Muscle of leg (tissue), 11 donors: ENCODE results near the gene ZNF33B. TPM values are rescaled to one million over a fixed set of nuclear protein-coding genes. Genes with fewer than 3 reads are reported as not detected.

Source experiments
- DNase-seq: peaks from one replicate; pipeline ENCODE4 v3.0.0; 2013
- H3K27ac ChIP-seq: one replicate; pipeline ENCODE4 v1.5.1; 2013; ENCODE audit warnings: mild to moderate bottlenecking, low read length, control low read depth
- H3K27me3 ChIP-seq: one replicate; pipeline ENCODE4 v1.6.1; 2013; ENCODE audit warnings: low read length; ENCODE audit not compliant: control insufficient read depth, insufficient read depth
- H3K36me3 ChIP-seq: one replicate; pipeline ENCODE4 v1.6.1; 2013; ENCODE audit warnings: low read length; ENCODE audit not compliant: control insufficient read depth, insufficient read depth
- H3K4me1 ChIP-seq: one replicate; pipeline ENCODE4 v1.6.1; 2013; ENCODE audit warnings: low read length; ENCODE audit not compliant: control insufficient read depth, insufficient read depth
- H3K4me3 ChIP-seq: one replicate; pipeline ENCODE4 v1.5.1; 2013; ENCODE audit warnings: low read length, control low read depth
- H3K9me3 ChIP-seq: replicated peaks from 2 replicates; pipeline ENCODE4 v1.6.1; 2013; ENCODE audit warnings: low read depth, low read length; ENCODE audit not compliant: control insufficient read depth
- WGBS: methylation state at CpG from one replicate; pipeline ENCODE4 v1.1.5; 2013; ENCODE audit warnings: missing lambda C conversion rate; ENCODE audit not compliant: insufficient coverage; 5-methylcytosine and 5-hydroxymethylcytosine counted together
- polyA plus RNA-seq, 8 donors: library from polyadenylated mRNA; unstranded; fragments of 120-200 nt; gene quantifications; one replicate each; pipeline versions ENCODE4 v1.2.1 to v1.2.3, GENCODE V29; 2013; ENCODE audit warnings: inconsistent platforms in 1 of 8, low replicate concordance in 1 of 8; ENCODE audit not compliant: insufficient read length in 8 of 8, insufficient read depth in 1 of 8
- total RNA-seq: library from RNA; stranded (reverse); fragments of 120-200 nt; gene quantifications from one replicate; pipeline ENCODE4 v1.2.4, GENCODE V29; 2013

Gene ZNF33B
- total and polyA plus RNA-seq, 9 donors: 11.7 to 17.1 (median 13.7) TPM

- Histone ChIP-seq H3K27me3 (no peaks in the 10 kb centered on the region), H3K4me3 (no peak overlapping the region), H3K4me1 (no peaks in the 10 kb centered on the region), H3K36me3 (peaks cover 10% of the 10 kb centered on the region), H3K27ac (no peak overlapping the region), H3K9me3 (no peaks in the 10 kb centered on the region)
- no CpG with 5 or more reads among the region's 1 CpG for WGBS
- no peak for DNase-seq
Measured at GRCh38 chr10:42630537-42631134, 7.7 kb downstream of the ZNF33B start.

GRCh38 chr10:42623929-42624328 is 14.4 kb downstream of the ZNF33B start:
- Histone ChIP-seq H3K4me3 (no peak overlapping the region), H3K27me3 (no peaks in the 10 kb centered on the region), H3K9me3 (no peaks in the 10 kb centered on the region), H3K27ac (no peak overlapping the region), H3K4me1 (no peaks in the 10 kb centered on the region), H3K36me3 (peaks cover 3% of the 10 kb centered on the region)
- WGBS: 100% methylated on average over 2 of the region's 4 CpGs
- no peak for DNase-seq

- Histone ChIP-seq H3K9me3 (no peaks in the 10 kb centered on the region), H3K27me3 (no peaks in the 10 kb centered on the region), H3K36me3 (peaks cover 3% of the 10 kb centered on the region), H3K27ac (no peak overlapping the region), H3K4me3 (no peak overlapping the region), H3K4me1 (no peaks in the 10 kb centered on the region)
- no peak for DNase-seq
- WGBS: no CpG with 5 or more reads among the region's 4 CpGs
Measured at GRCh38 chr10:42618424-42618823, 19.9 kb downstream of the ZNF33B start.

GRCh38 chr10:42615419-42615818 is 23.0 kb downstream of the ZNF33B start:
- H3K9me3 ChIP-seq: no peaks in the 10 kb centered on the region
- peaks cover 3% of the 10 kb centered on the region for H3K36me3 ChIP-seq
- no peaks in the 10 kb centered on the region for H3K4me1 ChIP-seq
- DNase-seq: no peak
- WGBS: 100% methylated on average over 3 of the region's 3 CpGs
- H3K27ac ChIP-seq: no peak overlapping the region
- H3K27me3 ChIP-seq: no peaks in the 10 kb centered on the region
- H3K4me3 ChIP-seq: no peak overlapping the region

- Histone ChIP-seq H3K27ac (no peak overlapping the region), H3K4me3 (no peak overlapping the region), H3K27me3 (no peaks in the 10 kb centered on the region), H3K9me3 (no peaks in the 10 kb centered on the region), H3K4me1 (no peaks in the 10 kb centered on the region), H3K36me3 (peaks cover 3% of the 10 kb centered on the region)
- 100% methylated on average over 1 of the region's 1 CpG for WGBS
- DNase-seq: no peak
Measured at GRCh38 chr10:42609872-42610271, 28.5 kb downstream of the ZNF33B start.

GRCh38 chr10:42598249-42598873 is 40.0 kb downstream of the ZNF33B start:
- Histone ChIP-seq H3K9me3 (peaks cover 12% of the 10 kb centered on the region), H3K4me3 (no peak overlapping the region), H3K27me3 (no peaks in the 10 kb centered on the region), H3K36me3 (peaks cover 3% of the 10 kb centered on the region), H3K4me1 (no peaks in the 10 kb centered on the region), H3K27ac (no peak overlapping the region)
- 70% methylated on average over 2 of the region's 4 CpGs for WGBS
- no peak for DNase-seq

GRCh38 chr10:42596196-42596595 is 42.2 kb downstream of the ZNF33B start:
- peaks cover 23% of the 10 kb centered on the region for H3K9me3 ChIP-seq
- no peak for DNase-seq
- no peak overlapping the region for H3K4me3 ChIP-seq
- H3K27me3 ChIP-seq: no peaks in the 10 kb centered on the region
- peaks cover 14% of the 10 kb centered on the region for H3K36me3 ChIP-seq
- H3K4me1 ChIP-seq: no peaks in the 10 kb centered on the region
- no peak overlapping the region for H3K27ac ChIP-seq

GRCh38 chr10:42594246-42594650 is 44.1 kb downstream of the ZNF33B start:
- H3K9me3 ChIP-seq: peaks cover 23% of the 10 kb centered on the region

GRCh38 chr10:42593284-42593683 is 45.1 kb downstream of the ZNF33B start:
- Histone ChIP-seq H3K9me3 (peaks cover 23% of the 10 kb centered on the region), H3K4me1 (no peaks in the 10 kb centered on the region), H3K27ac (no peak overlapping the region), H3K4me3 (no peak overlapping the region), H3K27me3 (no peaks in the 10 kb centered on the region), H3K36me3 (peaks cover 18% of the 10 kb centered on the region)
- DNase-seq: no peak
- no CpG with 5 or more reads among the region's 1 CpG for WGBS

More at GRCh38 chr10:42594246-42594650, 44.1 kb downstream of the ZNF33B start:
- peaks cover 18% of the 10 kb centered on the region for H3K36me3 ChIP-seq
- no peak overlapping the region for H3K27ac ChIP-seq
- H3K4me1 ChIP-seq: no peaks in the 10 kb centered on the region
- WGBS: 100% methylated on average over 1 of the region's 5 CpGs
- no peak overlapping the region for H3K4me3 ChIP-seq
- no peak for DNase-seq
- H3K27me3 ChIP-seq: no peaks in the 10 kb centered on the region

- no peak overlapping the region for H3K27ac ChIP-seq
- H3K27me3 ChIP-seq: no peaks in the 10 kb centered on the region
- WGBS: 93% methylated on average over 5 of the region's 5 CpGs
- DNase-seq: no peak
- no peak overlapping the region for H3K4me3 ChIP-seq
- no peaks in the 10 kb centered on the region for H3K9me3 ChIP-seq
- H3K4me1 ChIP-seq: no peaks in the 10 kb centered on the region
- H3K36me3 ChIP-seq: peaks cover 4% of the 10 kb centered on the region
Measured at GRCh38 chr10:42583828-42584227, 54.5 kb downstream of the ZNF33B start.
